Stimulated activated CD8-positive, alpha-beta memory T cell treated with anti-CD3 and anti-CD28 coated beads, Interleukin-15, amount 100 ng/mL, for 24 hours (primary cell): ENCODE measurements around the gene FAM124B.

Experiments used
- DNase-seq: peaks from one replicate; pipeline ENCODE4 v3.0.0-alpha.2; 2020; ENCODE audit warnings: low read depth

FAM124B gene

GRCh38 chr2:224381521-224382279 is 20.2 kb downstream of the FAM124B start:
- DNase-seq: no peak

GRCh38 chr2:224379986-224380385 is 21.9 kb downstream of the FAM124B start:
- DNase-seq: no peak

GRCh38 chr2:224379172-224379571 is 22.7 kb downstream of the FAM124B start:
- no peak for DNase-seq

GRCh38 chr2:224378701-224379097 is 23.2 kb downstream of the FAM124B start:
- DNase-seq: no peak

GRCh38 chr2:224377751-224378700 is 23.9 kb downstream of the FAM124B start:
- no peak for DNase-seq

- DNase-seq: no peak
Measured at GRCh38 chr2:224372641-224373040, 29.3 kb downstream of the FAM124B start.

- DNase-seq: no peak
Measured at GRCh38 chr2:224369028-224369632, 32.8 kb downstream of the FAM124B start.

- no peak for DNase-seq
Measured at GRCh38 chr2:224366267-224366844, 35.6 kb downstream of the FAM124B start.

GRCh38 chr2:224365331-224365730 is 36.6 kb downstream of the FAM124B start:
- DNase-seq: no peak

GRCh38 chr2:224363281-224363680 is 38.6 kb downstream of the FAM124B start:
- no peak for DNase-seq

GRCh38 chr2:224362094-224362493 is 39.8 kb downstream of the FAM124B start:
- DNase-seq: no peak

GRCh38 chr2:224360801-224361251 is 41.1 kb downstream of the FAM124B start:
- DNase-seq: no peak

- DNase-seq: no peak
Measured at GRCh38 chr2:224359569-224359968, 42.3 kb downstream of the FAM124B start.

- DNase-seq: no peak
Measured at GRCh38 chr2:224357098-224357901, 44.6 kb downstream of the FAM124B start.

GRCh38 chr2:224354632-224355211 is 47.2 kb downstream of the FAM124B start:
- DNase-seq: no peak

- DNase-seq: no peak
Measured at GRCh38 chr2:224350703-224351102, 51.2 kb downstream of the FAM124B start.

- no peak for DNase-seq
Measured at GRCh38 chr2:224349396-224349795, 52.5 kb downstream of the FAM124B start.

GRCh38 chr2:224347176-224348051 is 54.5 kb downstream of the FAM124B start:
- no peak for DNase-seq

- no peak for DNase-seq
Measured at GRCh38 chr2:224345492-224345891, 56.4 kb downstream of the FAM124B start.

- no peak for DNase-seq
Measured at GRCh38 chr2:224343226-224343625, 58.7 kb downstream of the FAM124B start.
